Endodermal cell (in vitro differentiated cells): Measurements from ENCODE around the gene PRELP. TPM values are rescaled to one million over a fixed set of nuclear protein-coding genes. Genes with fewer than 3 reads are reported as not detected.

Source experiments
- DNase-seq: peaks from one replicate; pipeline ENCODE4 v3.0.0-alpha.2; 2017
- H3K27ac ChIP-seq: 2 replicates; pipeline ENCODE4 v1.5.1; 2013; ENCODE audit warnings: mild to moderate bottlenecking, low read depth, low read length, moderate library complexity
- H3K27me3 ChIP-seq: 2 replicates; pipeline ENCODE4 v1.6.1; 2013; ENCODE audit warnings: mild to moderate bottlenecking, low read length, moderate library complexity; ENCODE audit not compliant: insufficient read depth, control insufficient read depth, poor library complexity, severe bottlenecking
- H3K36me3 ChIP-seq: 2 replicates; pipeline ENCODE4 v1.7.0; 2013; ENCODE audit warnings: mild to moderate bottlenecking, low read length, moderate library complexity; ENCODE audit not compliant: control insufficient read depth, insufficient read depth
- H3K4me1 ChIP-seq: one replicate; pipeline ENCODE4 v1.7.0; 2013; ENCODE audit warnings: low read length; ENCODE audit not compliant: control insufficient read depth, insufficient read depth
- H3K4me3 ChIP-seq: 2 replicates; pipeline ENCODE4 v1.5.1; 2013; ENCODE audit warnings: mild to moderate bottlenecking, low read length, moderate library complexity
- H3K9ac ChIP-seq: 2 replicates; pipeline ENCODE4 v1.6.1; 2013; ENCODE audit warnings: mild to moderate bottlenecking, low read length, moderate library complexity; ENCODE audit not compliant: poor library complexity, severe bottlenecking; ENCODE audit errors: extremely low read depth
- H3K9me3 ChIP-seq: 2 replicates; pipeline ENCODE4 v1.6.1; 2013; ENCODE audit warnings: mild to moderate bottlenecking, low read length, moderate library complexity; ENCODE audit not compliant: control insufficient read depth
- H3K27ac Mint-ChIP-seq: 2 replicates; pipeline ENCODE4 v1.8.0; 2020; ENCODE audit warnings: mixed read lengths
- H3K27me3 Mint-ChIP-seq: 2 replicates; pipeline ENCODE4 v1.8.0; 2021; ENCODE audit warnings: mild to moderate bottlenecking, mixed read lengths; ENCODE audit not compliant: insufficient read depth
- H3K36me3 Mint-ChIP-seq: 2 replicates; pipeline ENCODE4 v1.8.0; 2020; ENCODE audit warnings: low read depth, mixed read lengths
- H3K4me1 Mint-ChIP-seq: 2 replicates; pipeline ENCODE4 v1.8.0; 2020; ENCODE audit warnings: mixed read lengths
- H3K4me3 Mint-ChIP-seq: 2 replicates; pipeline ENCODE4 v1.8.0; 2020; ENCODE audit warnings: mild to moderate bottlenecking, moderate library complexity, mixed read lengths
- H3K9me3 Mint-ChIP-seq: 2 replicates; pipeline ENCODE4 v1.8.0; 2020; ENCODE audit warnings: mild to moderate bottlenecking, mixed read lengths
- WGBS, 2 experiments: methylation state at CpG; one replicate each; pipeline versions ENCODE4 v1.1.5 to v1.1.7; 2013; ENCODE audit warnings: missing lambda C conversion rate in 2 of 2, mixed read lengths in 1 of 2; ENCODE audit not compliant: insufficient coverage in 1 of 2, insufficient read length in 1 of 2; 5-methylcytosine and 5-hydroxymethylcytosine counted together
- total RNA-seq, 2 donors: library from RNA; stranded (reverse); fragmentation: NEBNext Ultra II Directional in 1 of 2; extraction: Animal tissue kit (Norgen Biotek cat#: 25700) in 1 of 2; gene quantifications; 2 replicates in 1 of 2; 3 replicates in 1 of 2; pipeline ENCODE4 v1.2.1, GENCODE V29; 2021
- TF ChIP-seq, protein P1 (sequence below): fragments of 200-600 bp; sonication (generic); conservative IDR thresholded peaks from 2 replicates; pipeline ENCODE4 v1.5.0; 2021; ENCODE audit warnings: antibody characterized with exemption, mild to moderate bottlenecking

Gene PRELP
- total RNA-seq, 2 donors from 2014 or later = 0.66 to 3.9 TPM

DNA sequence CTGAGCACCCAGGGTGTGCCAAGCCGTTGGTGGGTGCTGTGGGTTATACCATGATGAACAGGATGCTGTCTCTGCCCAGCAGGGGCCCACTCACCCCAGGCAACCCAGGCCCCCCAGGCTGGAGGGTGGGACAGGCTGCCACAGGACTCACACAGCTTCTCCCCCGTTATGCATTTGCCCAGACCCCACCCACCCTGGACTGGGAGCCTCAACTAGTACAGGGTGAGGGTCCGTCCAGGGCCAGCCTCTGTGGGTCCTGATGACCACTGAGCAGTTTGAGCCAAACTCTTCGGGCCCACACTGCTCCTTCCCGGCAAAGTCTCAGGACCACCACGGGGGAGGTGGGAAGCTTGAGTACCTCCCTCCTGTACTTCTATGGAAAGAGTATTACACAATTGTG, 3.8 kb upstream of the PRELP start:
- Histone ChIP-seq H3K27me3 (no peaks in the 10 kb centered on the region), H3K4me1 (peaks cover 7% of the 10 kb centered on the region), H3K36me3 (no peaks in the 10 kb centered on the region), H3K27ac (no peak overlapping the region), H3K4me3 (no peak overlapping the region), H3K9ac (no peak overlapping the region), H3K9me3 (no peaks in the 10 kb centered on the region)
- TF ChIP-seq, protein P1, sequence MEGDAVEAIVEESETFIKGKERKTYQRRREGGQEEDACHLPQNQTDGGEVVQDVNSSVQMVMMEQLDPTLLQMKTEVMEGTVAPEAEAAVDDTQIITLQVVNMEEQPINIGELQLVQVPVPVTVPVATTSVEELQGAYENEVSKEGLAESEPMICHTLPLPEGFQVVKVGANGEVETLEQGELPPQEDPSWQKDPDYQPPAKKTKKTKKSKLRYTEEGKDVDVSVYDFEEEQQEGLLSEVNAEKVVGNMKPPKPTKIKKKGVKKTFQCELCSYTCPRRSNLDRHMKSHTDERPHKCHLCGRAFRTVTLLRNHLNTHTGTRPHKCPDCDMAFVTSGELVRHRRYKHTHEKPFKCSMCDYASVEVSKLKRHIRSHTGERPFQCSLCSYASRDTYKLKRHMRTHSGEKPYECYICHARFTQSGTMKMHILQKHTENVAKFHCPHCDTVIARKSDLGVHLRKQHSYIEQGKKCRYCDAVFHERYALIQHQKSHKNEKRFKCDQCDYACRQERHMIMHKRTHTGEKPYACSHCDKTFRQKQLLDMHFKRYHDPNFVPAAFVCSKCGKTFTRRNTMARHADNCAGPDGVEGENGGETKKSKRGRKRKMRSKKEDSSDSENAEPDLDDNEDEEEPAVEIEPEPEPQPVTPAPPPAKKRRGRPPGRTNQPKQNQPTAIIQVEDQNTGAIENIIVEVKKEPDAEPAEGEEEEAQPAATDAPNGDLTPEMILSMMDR = no peak
- 90 to 94% methylated on average over 4 to 6 of the region's 6 CpGs for WGBS, 2 experiments
- Mint-ChIP-seq H3K4me1 (peaks cover 36% of the 10 kb centered on the region), H3K27me3 (peaks cover 4% of the 10 kb centered on the region), H3K9me3 (no peaks in the 10 kb centered on the region), H3K36me3 (no peaks in the 10 kb centered on the region), H3K4me3 (no peak overlapping the region), H3K27ac (no peak overlapping the region)
- no peak for DNase-seq

DNA sequence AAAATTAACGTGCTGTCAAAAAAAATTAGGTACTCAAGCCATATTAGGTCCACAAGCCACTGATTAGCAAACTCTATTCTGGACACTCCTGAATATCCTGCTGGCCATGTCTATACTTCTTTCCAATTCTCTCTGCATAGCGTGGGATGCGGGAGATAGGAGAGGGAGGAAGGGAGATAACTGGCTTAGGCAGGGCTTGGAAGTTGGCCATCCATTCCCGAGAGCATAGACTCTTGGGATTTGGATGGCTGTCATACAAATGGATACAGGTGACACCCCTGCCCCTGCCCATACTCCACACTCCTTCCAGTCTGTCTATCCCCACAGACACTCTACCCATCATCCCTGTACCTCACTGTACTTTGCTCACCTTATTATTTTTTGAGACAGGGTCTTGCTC, 2.3 kb upstream of the PRELP start:
- Histone ChIP-seq H3K27ac (no peak overlapping the region), H3K9ac (no peak overlapping the region), H3K27me3 (no peaks in the 10 kb centered on the region), H3K4me1 (peaks cover 7% of the 10 kb centered on the region), H3K36me3 (no peaks in the 10 kb centered on the region), H3K9me3 (no peaks in the 10 kb centered on the region), H3K4me3 (no peak overlapping the region)
- no peak for DNase-seq
- TF ChIP-seq, protein P1 = no peak
- Mint-ChIP-seq H3K9me3 (no peaks in the 10 kb centered on the region), H3K4me1 (peaks cover 35% of the 10 kb centered on the region), H3K27me3 (peaks cover 6% of the 10 kb centered on the region), H3K36me3 (no peaks in the 10 kb centered on the region), H3K27ac (no peak overlapping the region), H3K4me3 (no peak overlapping the region)
- 87 to 95% methylated on average over 4 of the region's 4 CpGs for WGBS, 2 experiments

DNA sequence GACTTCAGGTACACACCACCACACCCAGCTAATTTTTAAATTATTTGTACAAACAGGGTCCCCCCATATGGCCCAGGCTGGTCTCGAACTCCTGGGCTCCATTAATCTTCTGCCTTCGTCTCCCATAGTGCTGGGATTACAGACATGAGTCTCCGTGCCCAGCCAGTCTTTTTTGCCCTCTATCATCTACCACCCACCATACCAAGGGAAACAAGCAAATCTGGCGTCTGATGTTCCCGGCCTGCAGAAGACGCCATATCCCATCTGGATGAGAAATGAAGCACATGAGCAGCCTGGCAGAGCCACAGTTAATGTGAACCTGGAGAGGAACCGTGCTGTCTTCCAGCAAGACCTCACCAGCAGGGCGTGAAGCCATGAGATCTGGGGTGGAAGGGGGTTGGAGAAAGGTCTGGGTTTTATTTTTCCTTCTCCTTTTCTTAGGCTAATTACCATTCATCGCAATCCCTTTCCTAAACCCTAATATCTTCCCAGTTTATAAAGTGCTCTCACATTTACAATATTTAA, 1.8 kb upstream of the PRELP start:
- Mint-ChIP-seq H3K27ac (no peak overlapping the region), H3K4me3 (no peak overlapping the region), H3K9me3 (no peaks in the 10 kb centered on the region), H3K36me3 (no peaks in the 10 kb centered on the region), H3K4me1 (peaks cover 31% of the 10 kb centered on the region), H3K27me3 (peaks cover 6% of the 10 kb centered on the region)
- Histone ChIP-seq H3K9ac (no peak overlapping the region), H3K9me3 (no peaks in the 10 kb centered on the region), H3K27me3 (no peaks in the 10 kb centered on the region), H3K4me3 (no peak overlapping the region), H3K36me3 (no peaks in the 10 kb centered on the region), H3K4me1 (peaks cover 10% of the 10 kb centered on the region), H3K27ac (no peak overlapping the region)
- TF ChIP-seq, protein P1 = no peak
- DNase-seq = no peak
- 83 to 93% methylated on average over 3 to 9 of the region's 9 CpGs for WGBS, 2 experiments
